Sigmoid colon (tissue), 3 donors: Measurements from ENCODE around the gene PGS1.

Experiments used
- POLR2A ChIP-seq, 2 donors: fragments of 450-650 bp; IDR thresholded peaks; one replicate each; pipeline ENCODE4 v1.6.1; 2016; ENCODE audit warnings: antibody characterized with exemption in 2 of 2, mild to moderate bottlenecking in 2 of 2, moderate library complexity in 2 of 2
- TF ChIP-seq, protein P1 (sequence below), 4 experiments: fragments of 450-650 bp in 3 of 4; fragments of 200-600 bp in 1 of 4; IDR thresholded peaks; one replicate each; pipeline ENCODE4 v1.5.1; 2016 to 2019; ENCODE audit warnings: antibody characterized with exemption in 4 of 4, mild to moderate bottlenecking in 3 of 4, moderate library complexity in 2 of 4

DNA sequence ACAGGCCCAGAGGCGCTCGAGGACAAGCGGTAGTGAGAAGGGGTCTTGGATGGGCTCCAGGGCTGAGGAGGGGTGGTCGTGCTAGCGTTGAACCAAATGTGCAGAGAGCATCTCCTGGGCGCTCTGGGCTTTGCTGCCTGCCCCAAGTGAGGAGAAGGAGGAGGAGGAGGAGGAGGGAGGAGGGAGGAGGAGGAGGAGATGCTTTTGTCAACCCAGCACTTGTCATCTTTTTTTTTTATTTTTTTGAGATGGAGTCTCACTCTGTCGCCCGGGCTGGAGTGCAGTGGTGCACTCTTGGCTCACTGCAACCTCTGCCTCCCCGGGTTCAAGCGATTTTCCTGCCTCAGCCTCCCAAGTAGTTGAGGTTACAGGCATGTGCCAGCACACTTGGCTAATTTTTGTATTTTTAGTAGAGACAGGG lies 59.8 kb downstream of the PGS1 start:
- TF ChIP-seq, protein P1, sequence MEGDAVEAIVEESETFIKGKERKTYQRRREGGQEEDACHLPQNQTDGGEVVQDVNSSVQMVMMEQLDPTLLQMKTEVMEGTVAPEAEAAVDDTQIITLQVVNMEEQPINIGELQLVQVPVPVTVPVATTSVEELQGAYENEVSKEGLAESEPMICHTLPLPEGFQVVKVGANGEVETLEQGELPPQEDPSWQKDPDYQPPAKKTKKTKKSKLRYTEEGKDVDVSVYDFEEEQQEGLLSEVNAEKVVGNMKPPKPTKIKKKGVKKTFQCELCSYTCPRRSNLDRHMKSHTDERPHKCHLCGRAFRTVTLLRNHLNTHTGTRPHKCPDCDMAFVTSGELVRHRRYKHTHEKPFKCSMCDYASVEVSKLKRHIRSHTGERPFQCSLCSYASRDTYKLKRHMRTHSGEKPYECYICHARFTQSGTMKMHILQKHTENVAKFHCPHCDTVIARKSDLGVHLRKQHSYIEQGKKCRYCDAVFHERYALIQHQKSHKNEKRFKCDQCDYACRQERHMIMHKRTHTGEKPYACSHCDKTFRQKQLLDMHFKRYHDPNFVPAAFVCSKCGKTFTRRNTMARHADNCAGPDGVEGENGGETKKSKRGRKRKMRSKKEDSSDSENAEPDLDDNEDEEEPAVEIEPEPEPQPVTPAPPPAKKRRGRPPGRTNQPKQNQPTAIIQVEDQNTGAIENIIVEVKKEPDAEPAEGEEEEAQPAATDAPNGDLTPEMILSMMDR (IDR thresholded peaks at IDR 0.05): no peak
- TF ChIP-seq POLR2A (IDR thresholded peaks at IDR 0.05): no peak
